ENCODE measurements around the gene ITGA2. TPM values are rescaled to one million over a fixed set of nuclear protein-coding genes. Genes with fewer than 3 reads are reported as not detected.

ITGA2 gene
- total and polyA plus RNA-seq, 4 experiments from 2014 or later = 0.30 to 1.6 (median 0.93) TPM

GRCh38 chr5:53038196-53038847, 49.2 kb downstream of the ITGA2 start:
- Histone ChIP-seq H3K27ac (ENCODE audit: low read depth, low read length) (no peak overlapping the region), H3K27me3 (ENCODE audit: insufficient read depth, low read length) (no peaks in the 10 kb centered on the region), H3K4me1 (ENCODE audit: insufficient read depth, low read length) (peaks cover 24% of the 10 kb centered on the region), H3K4me3 (ENCODE audit: low read length in 2 of 2) (no peak overlapping the region), H3K36me3 (ENCODE audit: insufficient read depth, low read length) (no peaks in the 10 kb centered on the region), H3K9me3 (ENCODE audit: control insufficient read depth in 1 of 2, low read length in 2 of 2) (no peaks in the 10 kb centered on the region)
- peaks cover 14 to 34% (median 23%) of the 10 kb centered on the region in 4 donors for H3K4me1 Mint-ChIP-seq
- POLR2A ChIA-PET (ENCODE audit: partially characterized antibody) = no interaction called here
- H3K27me3 Mint-ChIP-seq = no peaks in the 10 kb centered on the region
- intact Hi-C loops (cut with micrococcal nuclease) = no loop called here
- CTCF ChIA-PET (ENCODE audit: partially characterized antibody) = no interaction called here
- H3K36me3 Mint-ChIP-seq = no peaks in the 10 kb centered on the region
- DNase-seq = no peak
- H3K27ac Mint-ChIP-seq = peak overlapping the region in 1 of 7 donors; percentile 42
- no peaks in the 10 kb centered on the region for H3K9me3 Mint-ChIP-seq
- H3K4me3 Mint-ChIP-seq = no peak overlapping the region

GRCh38 chr5:53039855-53040254, 50.7 kb downstream of the ITGA2 start:
- intact Hi-C loops (cut with micrococcal nuclease) = loop anchor here (2.0 to 5.0 kb wide), 2 partner anchors 42 to 51 kb away; partner anchors contain the start of gene ITGA2
- Mint-ChIP-seq H3K4me3 (peak overlapping the region in 4 of 8 donors; percentile 0 to 33 (median 32)), H3K27me3 (no peaks in the 10 kb centered on the region), H3K36me3 (no peaks in the 10 kb centered on the region), H3K4me1 (peaks cover 14 to 30% (median 23%) of the 10 kb centered on the region in 4 donors), H3K27ac (peak overlapping the region in 3 of 7 donors; percentile 3 to 39 (median 4)), H3K9me3 (no peaks in the 10 kb centered on the region)
- Histone ChIP-seq H3K27ac (ENCODE audit: low read depth, low read length) (no peak overlapping the region), H3K27me3 (ENCODE audit: insufficient read depth, low read length) (no peaks in the 10 kb centered on the region), H3K4me1 (ENCODE audit: insufficient read depth, low read length) (peaks cover 24% of the 10 kb centered on the region), H3K4me3 (ENCODE audit: low read length in 2 of 2) (no peak overlapping the region), H3K9me3 (ENCODE audit: control insufficient read depth in 1 of 2, low read length in 2 of 2) (no peaks in the 10 kb centered on the region), H3K36me3 (ENCODE audit: insufficient read depth, low read length) (no peaks in the 10 kb centered on the region)
- DNase-seq = peak in 1 of 5 donors; percentile 18
- POLR2A ChIA-PET (ENCODE audit: partially characterized antibody) = interaction anchor here (1.4 to 1.7 kb wide), 2 partner anchors 8 to 70 kb away, joined by 3 to 5 read pairs; partner anchors contain the start of gene MOCS2
- CTCF ChIA-PET (ENCODE audit: partially characterized antibody) = interaction anchor here (2.2 kb wide), 1 partner anchor 8 kb away, joined by 6 read pairs; no protein-coding TSS in a partner anchor

- peak in 4 of 5 donors; percentile 18 to 49 (median 38) for DNase-seq
- CTCF ChIA-PET (ENCODE audit: partially characterized antibody) = interaction anchor here (1.0 to 2.2 kb wide), 4 partner anchors 9 to 93 kb away, joined by 3 to 6 read pairs (median 4); partner anchors contain the start of gene MOCS2
- Histone ChIP-seq H3K27me3 (ENCODE audit: insufficient read depth, low read length) (no peaks in the 10 kb centered on the region), H3K4me1 (ENCODE audit: insufficient read depth, low read length) (peaks cover 24% of the 10 kb centered on the region), H3K9me3 (ENCODE audit: control insufficient read depth in 1 of 2, low read length in 2 of 2) (no peaks in the 10 kb centered on the region), H3K27ac (ENCODE audit: low read depth, low read length) (peak overlapping the region; percentile 33), H3K36me3 (ENCODE audit: insufficient read depth, low read length) (no peaks in the 10 kb centered on the region), H3K4me3 (ENCODE audit: low read length in 2 of 2) (peak overlapping the region in 1 of 2 donors; percentile 17)
- Mint-ChIP-seq H3K4me1 (peaks cover 14 to 30% (median 23%) of the 10 kb centered on the region in 4 donors), H3K27ac (peak overlapping the region; percentile 38 to 76 (median 53)), H3K4me3 (peak overlapping the region; percentile 69 to 86 (median 78)), H3K36me3 (no peaks in the 10 kb centered on the region), H3K27me3 (no peaks in the 10 kb centered on the region), H3K9me3 (peaks cover 0 to 2% (median 0%) of the 10 kb centered on the region in 8 donors)
- intact Hi-C loops (cut with micrococcal nuclease) = loop anchor here (1.0 to 5.0 kb wide), 3 partner anchors 10 to 52 kb away; partner anchors contain the start of gene ITGA2
- POLR2A ChIA-PET (ENCODE audit: partially characterized antibody) = interaction anchor here (1.4 to 1.7 kb wide), 2 partner anchors 9 to 68 kb away, joined by 3 to 5 read pairs; partner anchors contain the start of gene MOCS2
Observed at GRCh38 chr5:53041071-53041692, 52.0 kb downstream of the ITGA2 start.

GRCh38 chr5:53041740-53042139, 52.6 kb downstream of the ITGA2 start:
- DNase-seq = no peak
- peaks cover 0 to 2% (median 0%) of the 10 kb centered on the region in 8 donors for H3K9me3 Mint-ChIP-seq
- H3K4me1 ChIP-seq (ENCODE audit: insufficient read depth, low read length) = peaks cover 24% of the 10 kb centered on the region
- peak overlapping the region in 4 of 8 donors; percentile 13 to 86 (median 75) for H3K4me3 Mint-ChIP-seq
- ChIA-PET CTCF (ENCODE audit: partially characterized antibody) (interaction anchor here (1.0 to 2.2 kb wide), 4 partner anchors 10 to 93 kb away, joined by 3 to 6 read pairs (median 4); partner anchors contain the start of gene MOCS2), POLR2A (ENCODE audit: partially characterized antibody) (no interaction called here)
- no peaks in the 10 kb centered on the region for H3K27me3 ChIP-seq (ENCODE audit: insufficient read depth, low read length)
- H3K36me3 Mint-ChIP-seq = no peaks in the 10 kb centered on the region
- no peak overlapping the region for H3K4me3 ChIP-seq (ENCODE audit: low read length in 2 of 2)
- no peaks in the 10 kb centered on the region for H3K9me3 ChIP-seq (ENCODE audit: control insufficient read depth in 1 of 2, low read length in 2 of 2)
- H3K4me1 Mint-ChIP-seq = peaks cover 14 to 30% (median 23%) of the 10 kb centered on the region in 4 donors
- H3K27ac Mint-ChIP-seq = peak overlapping the region in 2 of 7 donors; percentile 38 to 41
- intact Hi-C loops (cut with micrococcal nuclease) = loop anchor here (1.0 to 5.0 kb wide), 3 partner anchors 10 to 53 kb away; partner anchors contain the start of gene ITGA2
- no peak overlapping the region for H3K27ac ChIP-seq (ENCODE audit: low read depth, low read length)
- no peaks in the 10 kb centered on the region for H3K27me3 Mint-ChIP-seq
- H3K36me3 ChIP-seq (ENCODE audit: insufficient read depth, low read length) = no peaks in the 10 kb centered on the region

- H3K4me1 Mint-ChIP-seq = peaks cover 7 to 18% (median 16%) of the 10 kb centered on the region in 4 donors
- no peaks in the 10 kb centered on the region for H3K27me3 Mint-ChIP-seq
- DNase-seq = no peak
- Histone ChIP-seq H3K9me3 (ENCODE audit: control insufficient read depth in 1 of 2, low read length in 2 of 2) (no peaks in the 10 kb centered on the region), H3K27ac (ENCODE audit: low read depth, low read length) (no peak overlapping the region), H3K36me3 (ENCODE audit: insufficient read depth, low read length) (no peaks in the 10 kb centered on the region), H3K4me1 (ENCODE audit: insufficient read depth, low read length) (peaks cover 17% of the 10 kb centered on the region), H3K4me3 (ENCODE audit: low read length in 2 of 2) (no peak overlapping the region), H3K27me3 (ENCODE audit: insufficient read depth, low read length) (no peaks in the 10 kb centered on the region)
- POLR2A ChIA-PET (ENCODE audit: partially characterized antibody) = no interaction called here
- CTCF ChIA-PET (ENCODE audit: partially characterized antibody) = no interaction called here
- intact Hi-C loops (cut with micrococcal nuclease) = no loop called here
- no peak overlapping the region for H3K27ac Mint-ChIP-seq
- H3K36me3 Mint-ChIP-seq = no peaks in the 10 kb centered on the region
- H3K9me3 Mint-ChIP-seq = peaks cover 0 to 2% (median 0%) of the 10 kb centered on the region in 8 donors
- H3K4me3 Mint-ChIP-seq = no peak overlapping the region
Observed at GRCh38 chr5:53045263-53045662, 56.1 kb downstream of the ITGA2 start.

GRCh38 chr5:53048248-53048647, 59.1 kb downstream of the ITGA2 start:
- Histone ChIP-seq H3K9me3 (ENCODE audit: control insufficient read depth in 1 of 2, low read length in 2 of 2) (no peaks in the 10 kb centered on the region), H3K4me3 (ENCODE audit: low read length in 2 of 2) (no peak overlapping the region), H3K4me1 (ENCODE audit: insufficient read depth, low read length) (no peaks in the 10 kb centered on the region), H3K27ac (ENCODE audit: low read depth, low read length) (no peak overlapping the region), H3K27me3 (ENCODE audit: insufficient read depth, low read length) (no peaks in the 10 kb centered on the region), H3K36me3 (ENCODE audit: insufficient read depth, low read length) (no peaks in the 10 kb centered on the region)
- H3K36me3 Mint-ChIP-seq = no peaks in the 10 kb centered on the region
- intact Hi-C loops (cut with micrococcal nuclease) = no loop called here
- H3K4me3 Mint-ChIP-seq = no peak overlapping the region
- H3K27me3 Mint-ChIP-seq = no peaks in the 10 kb centered on the region
- DNase-seq = no peak
- H3K4me1 Mint-ChIP-seq = no peaks in the 10 kb centered on the region
- CTCF ChIA-PET (ENCODE audit: partially characterized antibody) = interaction anchor here (0.7 to 1.7 kb wide), 2 partner anchors 41 to 134 kb away, joined by 3 read pairs; no protein-coding TSS in a partner anchor
- H3K9me3 Mint-ChIP-seq = peaks cover 0 to 2% (median 0%) of the 10 kb centered on the region in 8 donors
- no peak overlapping the region for H3K27ac Mint-ChIP-seq
- POLR2A ChIA-PET (ENCODE audit: partially characterized antibody) = no interaction called here

- H3K4me1 ChIP-seq (ENCODE audit: insufficient read depth, low read length) = no peaks in the 10 kb centered on the region
- Mint-ChIP-seq H3K9me3 (no peaks in the 10 kb centered on the region), H3K4me3 (no peak overlapping the region), H3K4me1 (no peaks in the 10 kb centered on the region), H3K27ac (no peak overlapping the region), H3K36me3 (no peaks in the 10 kb centered on the region), H3K27me3 (no peaks in the 10 kb centered on the region)
- H3K27me3 ChIP-seq (ENCODE audit: insufficient read depth, low read length) = no peaks in the 10 kb centered on the region
- no peak overlapping the region for H3K4me3 ChIP-seq (ENCODE audit: low read length in 2 of 2)
- H3K27ac ChIP-seq (ENCODE audit: low read depth, low read length) = no peak overlapping the region
- no peak for DNase-seq
- POLR2A ChIA-PET (ENCODE audit: partially characterized antibody) = no interaction called here
- CTCF ChIA-PET (ENCODE audit: partially characterized antibody) = no interaction called here
- intact Hi-C loops (cut with micrococcal nuclease) = no loop called here
- H3K36me3 ChIP-seq (ENCODE audit: insufficient read depth, low read length) = no peaks in the 10 kb centered on the region
- H3K9me3 ChIP-seq (ENCODE audit: control insufficient read depth in 1 of 2, low read length in 2 of 2) = no peaks in the 10 kb centered on the region
Observed at GRCh38 chr5:53052499-53052898, 63.3 kb downstream of the ITGA2 start.

All from CD4-positive, alpha-beta memory T cell (primary cell).